ENCODE data around the gene TLR1. TPM values are rescaled to one million over a fixed set of nuclear protein-coding genes. Genes with fewer than 3 reads are reported as not detected.

TLR1 gene
- 1 to 10 TPM; 3.6 to 8.9 TPM for total RNA-seq

GRCh38 chr4:38804654-38805295, at the start of gene TLR1:
Gene TLR1 (minus strand): TSS chr4:38804791. CDS start chr4:38798831, 5,960 bp downstream.
- Histone ChIP-seq H3K36me3 (peaks cover 9% of the 10 kb centered on the region), H3K27me3 (no peaks in the 10 kb centered on the region), H3K4me1 (peaks cover 0 to 12% of the 10 kb centered on the region in 2 donors), H3K27ac (peak within 1 kb of the TSS; percentile 61 to 66), H3K9me3 (no peaks in the 10 kb centered on the region), H3K4me3 (peak within 1 kb of the TSS; percentile 22 to 35)
- DNase-seq (ENCODE audit: low spot score): no peak
- peak; percentile 51 to 69 for TF ChIP-seq CTCF (IDR thresholded peaks at IDR 0.05)

GRCh38 chr4:38846015-38846414, 41.4 kb upstream of the TLR1 start:
- H3K27ac ChIP-seq: no peak overlapping the region
- no peaks in the 10 kb centered on the region for H3K9me3 ChIP-seq
- no peak for DNase-seq (ENCODE audit: low spot score)
- no peaks in the 10 kb centered on the region for H3K36me3 ChIP-seq
- no peak overlapping the region for H3K4me3 ChIP-seq
- no peaks in the 10 kb centered on the region for H3K27me3 ChIP-seq
- no peaks in the 10 kb centered on the region for H3K4me1 ChIP-seq
- TF ChIP-seq CTCF (IDR thresholded peaks at IDR 0.05): no peak

- H3K9me3 ChIP-seq: no peaks in the 10 kb centered on the region
Observed at GRCh38 chr4:38842994-38843393, 38.4 kb upstream of the TLR1 start.

GRCh38 chr4:38837849-38838248, 33.3 kb upstream of the TLR1 start:
- TF ChIP-seq CTCF (IDR thresholded peaks at IDR 0.05): no peak
- Histone ChIP-seq H3K36me3 (no peaks in the 10 kb centered on the region), H3K9me3 (peaks cover 0 to 31% of the 10 kb centered on the region in 2 donors), H3K4me1 (no peaks in the 10 kb centered on the region), H3K27ac (no peak overlapping the region), H3K4me3 (no peak overlapping the region), H3K27me3 (no peaks in the 10 kb centered on the region)
- no peak for DNase-seq (ENCODE audit: low spot score)

More at GRCh38 chr4:38842994-38843393, 38.4 kb upstream of the TLR1 start:
- no peak overlapping the region for H3K27ac ChIP-seq
- H3K27me3 ChIP-seq: no peaks in the 10 kb centered on the region
- TF ChIP-seq CTCF (IDR thresholded peaks at IDR 0.05): no peak
- DNase-seq (ENCODE audit: low spot score): no peak
- no peaks in the 10 kb centered on the region for H3K4me1 ChIP-seq
- H3K36me3 ChIP-seq: no peaks in the 10 kb centered on the region
- no peak overlapping the region for H3K4me3 ChIP-seq

- TF ChIP-seq CTCF (IDR thresholded peaks at IDR 0.05): no peak
- H3K4me1 ChIP-seq: no peaks in the 10 kb centered on the region
- H3K9me3 ChIP-seq: peaks cover 0 to 31% of the 10 kb centered on the region in 2 donors
- no peak for DNase-seq (ENCODE audit: low spot score)
- H3K36me3 ChIP-seq: no peaks in the 10 kb centered on the region
- no peak overlapping the region for H3K4me3 ChIP-seq
- H3K27me3 ChIP-seq: no peaks in the 10 kb centered on the region
- no peak overlapping the region for H3K27ac ChIP-seq
Observed at GRCh38 chr4:38837334-38837733, 32.7 kb upstream of the TLR1 start.

- Histone ChIP-seq H3K4me1 (no peaks in the 10 kb centered on the region), H3K9me3 (peaks cover 0 to 31% of the 10 kb centered on the region in 2 donors), H3K4me3 (no peak overlapping the region), H3K27me3 (no peaks in the 10 kb centered on the region), H3K36me3 (no peaks in the 10 kb centered on the region), H3K27ac (no peak overlapping the region)
- DNase-seq (ENCODE audit: low spot score): no peak
- TF ChIP-seq CTCF (IDR thresholded peaks at IDR 0.05): no peak
Observed at GRCh38 chr4:38834570-38834969, 30.0 kb upstream of the TLR1 start.

Measured in right atrium auricular region (tissue), 2 donors.